ENCODE data around the gene ANKFY1. TPM values are rescaled to one million over a fixed set of nuclear protein-coding genes. Genes with fewer than 3 reads are reported as not detected.
A peak's percentile ranks its signal among the peaks of the same experiment; 100 is the strongest.
"Not testable (repeated sequence)": the region's sequence is repeated elsewhere in the genome, so short reads cannot be mapped to it uniquely, and the experiment has no call there.

Gene ANKFY1
- total and polyA plus RNA-seq, 4 donors = 51.5 to 72.2 (median 64.4) TPM

GRCh38 chr17:4262703-4263102, 1.1 kb downstream of the ANKFY1 start:
- Histone ChIP-seq H3K9me3 (ENCODE audit: control insufficient read depth, insufficient read depth, low read length) (peaks cover 3% of the 10 kb centered on the region), H3K36me3 (ENCODE audit: control insufficient read depth, insufficient read depth, low read length) (peaks cover 18% of the 10 kb centered on the region), H3K4me3 (ENCODE audit: low read depth, low read length) (peak overlapping the region; percentile 84), H3K4me1 (ENCODE audit: control insufficient read depth, insufficient read depth, low read length) (peaks cover 26% of the 10 kb centered on the region), H3K27me3 (ENCODE audit: control insufficient read depth, insufficient read depth, low read length) (no peaks in the 10 kb centered on the region), H3K27ac (ENCODE audit: low read depth, low read length) (peak overlapping the region; percentile 90)
- 65% methylated on average over 8 of the region's 8 CpGs for WGBS (ENCODE audit: insufficient coverage)
- no peak for DNase-seq (ENCODE audit: low read depth in 4 of 6, low spot score in 6 of 6)

GRCh38 chr17:4261452-4261851, 2.3 kb downstream of the ANKFY1 start:
- DNase-seq (ENCODE audit: low read depth in 4 of 6, low spot score in 6 of 6) = no peak
- Histone ChIP-seq H3K27ac (ENCODE audit: low read depth, low read length) (no peak overlapping the region), H3K36me3 (ENCODE audit: control insufficient read depth, insufficient read depth, low read length) (peaks cover 14% of the 10 kb centered on the region), H3K27me3 (ENCODE audit: control insufficient read depth, insufficient read depth, low read length) (no peaks in the 10 kb centered on the region), H3K4me3 (ENCODE audit: low read depth, low read length) (no peak overlapping the region), H3K4me1 (ENCODE audit: control insufficient read depth, insufficient read depth, low read length) (peaks cover 26% of the 10 kb centered on the region), H3K9me3 (ENCODE audit: control insufficient read depth, insufficient read depth, low read length) (peaks cover 3% of the 10 kb centered on the region)
- WGBS (ENCODE audit: insufficient coverage) = 90% methylated on average over 6 of the region's 8 CpGs

- peaks cover 14% of the 10 kb centered on the region for H3K36me3 ChIP-seq (ENCODE audit: control insufficient read depth, insufficient read depth, low read length)
- WGBS (ENCODE audit: insufficient coverage) = 100% methylated on average over 3 of the region's 3 CpGs
- no peak overlapping the region for H3K27ac ChIP-seq (ENCODE audit: low read depth, low read length)
- no peak for DNase-seq (ENCODE audit: low read depth in 4 of 6, low spot score in 6 of 6)
- H3K9me3 ChIP-seq (ENCODE audit: control insufficient read depth, insufficient read depth, low read length) = peaks cover 3% of the 10 kb centered on the region
- H3K27me3 ChIP-seq (ENCODE audit: control insufficient read depth, insufficient read depth, low read length) = no peaks in the 10 kb centered on the region
- no peak overlapping the region for H3K4me3 ChIP-seq (ENCODE audit: low read depth, low read length)
- H3K4me1 ChIP-seq (ENCODE audit: control insufficient read depth, insufficient read depth, low read length) = peaks cover 22% of the 10 kb centered on the region
Observed at GRCh38 chr17:4258867-4259266, 4.9 kb downstream of the ANKFY1 start.

GRCh38 chr17:4256952-4257351, 6.8 kb downstream of the ANKFY1 start:
- Histone ChIP-seq H3K4me1 (ENCODE audit: control insufficient read depth, insufficient read depth, low read length) (peaks cover 9% of the 10 kb centered on the region), H3K4me3 (ENCODE audit: low read depth, low read length) (no peak overlapping the region), H3K27me3 (ENCODE audit: control insufficient read depth, insufficient read depth, low read length) (no peaks in the 10 kb centered on the region), H3K9me3 (ENCODE audit: control insufficient read depth, insufficient read depth, low read length) (peaks cover 3% of the 10 kb centered on the region), H3K27ac (ENCODE audit: low read depth, low read length) (no peak overlapping the region), H3K36me3 (ENCODE audit: control insufficient read depth, insufficient read depth, low read length) (peaks cover 13% of the 10 kb centered on the region)
- DNase-seq (ENCODE audit: low read depth in 4 of 6, low spot score in 6 of 6) = no peak
- 92% methylated on average over 2 of the region's 2 CpGs for WGBS (ENCODE audit: insufficient coverage)

- not testable (repeated sequence) for DNase-seq (ENCODE audit: low read depth in 4 of 6, low spot score in 6 of 6); H3K4me3 ChIP-seq (ENCODE audit: low read depth, low read length); H3K4me1 ChIP-seq (ENCODE audit: control insufficient read depth, insufficient read depth, low read length); H3K27me3 ChIP-seq (ENCODE audit: control insufficient read depth, insufficient read depth, low read length); H3K9me3 ChIP-seq (ENCODE audit: control insufficient read depth, insufficient read depth, low read length); H3K36me3 ChIP-seq (ENCODE audit: control insufficient read depth, insufficient read depth, low read length); H3K27ac ChIP-seq (ENCODE audit: low read depth, low read length)
- WGBS (ENCODE audit: insufficient coverage) = 88% methylated on average over 4 of the region's 6 CpGs
Observed at GRCh38 chr17:4255271-4255670, 8.5 kb downstream of the ANKFY1 start.

- Histone ChIP-seq H3K27ac (ENCODE audit: low read depth, low read length) (no peak overlapping the region), H3K4me3 (ENCODE audit: low read depth, low read length) (no peak overlapping the region), H3K9me3 (ENCODE audit: control insufficient read depth, insufficient read depth, low read length) (no peaks in the 10 kb centered on the region), H3K36me3 (ENCODE audit: control insufficient read depth, insufficient read depth, low read length) (peaks cover 4% of the 10 kb centered on the region), H3K27me3 (ENCODE audit: control insufficient read depth, insufficient read depth, low read length) (no peaks in the 10 kb centered on the region), H3K4me1 (ENCODE audit: control insufficient read depth, insufficient read depth, low read length) (peaks cover 14% of the 10 kb centered on the region)
- WGBS (ENCODE audit: insufficient coverage) = no CpG with 5 or more reads among the region's 2 CpGs
- DNase-seq (ENCODE audit: low read depth in 4 of 6, low spot score in 6 of 6) = no peak
Observed at GRCh38 chr17:4250887-4251286, 12.9 kb downstream of the ANKFY1 start.

GRCh38 chr17:4249452-4250029, 14.2 kb downstream of the ANKFY1 start:
- DNase-seq (ENCODE audit: low read depth in 4 of 6, low spot score in 6 of 6) = peak in 1 of 6 donors; percentile 40
- no peak overlapping the region for H3K27ac ChIP-seq (ENCODE audit: low read depth, low read length)
- no peak overlapping the region for H3K4me3 ChIP-seq (ENCODE audit: low read depth, low read length)
- 64% methylated on average over 3 of the region's 4 CpGs for WGBS (ENCODE audit: insufficient coverage)
- no peaks in the 10 kb centered on the region for H3K9me3 ChIP-seq (ENCODE audit: control insufficient read depth, insufficient read depth, low read length)
- peaks cover 14% of the 10 kb centered on the region for H3K4me1 ChIP-seq (ENCODE audit: control insufficient read depth, insufficient read depth, low read length)
- H3K27me3 ChIP-seq (ENCODE audit: control insufficient read depth, insufficient read depth, low read length) = no peaks in the 10 kb centered on the region
- H3K36me3 ChIP-seq (ENCODE audit: control insufficient read depth, insufficient read depth, low read length) = peaks cover 4% of the 10 kb centered on the region

- peaks cover 4% of the 10 kb centered on the region for H3K36me3 ChIP-seq (ENCODE audit: control insufficient read depth, insufficient read depth, low read length)
- peaks cover 14% of the 10 kb centered on the region for H3K4me1 ChIP-seq (ENCODE audit: control insufficient read depth, insufficient read depth, low read length)
- no peak overlapping the region for H3K27ac ChIP-seq (ENCODE audit: low read depth, low read length)
- no peak overlapping the region for H3K4me3 ChIP-seq (ENCODE audit: low read depth, low read length)
- H3K9me3 ChIP-seq (ENCODE audit: control insufficient read depth, insufficient read depth, low read length) = no peaks in the 10 kb centered on the region
- DNase-seq (ENCODE audit: low read depth in 4 of 6, low spot score in 6 of 6) = no peak
- 100% methylated on average over 1 of the region's 7 CpGs for WGBS (ENCODE audit: insufficient coverage)
- no peaks in the 10 kb centered on the region for H3K27me3 ChIP-seq (ENCODE audit: control insufficient read depth, insufficient read depth, low read length)
Observed at GRCh38 chr17:4248504-4249277, 15.1 kb downstream of the ANKFY1 start.

- DNase-seq (ENCODE audit: low read depth in 4 of 6, low spot score in 6 of 6) = no peak
- H3K4me1 ChIP-seq (ENCODE audit: control insufficient read depth, insufficient read depth, low read length) = peaks cover 14% of the 10 kb centered on the region
- H3K9me3 ChIP-seq (ENCODE audit: control insufficient read depth, insufficient read depth, low read length) = no peaks in the 10 kb centered on the region
- WGBS (ENCODE audit: insufficient coverage) = 87% methylated on average over 11 of the region's 11 CpGs
- no peak overlapping the region for H3K4me3 ChIP-seq (ENCODE audit: low read depth, low read length)
- peaks cover 4% of the 10 kb centered on the region for H3K36me3 ChIP-seq (ENCODE audit: control insufficient read depth, insufficient read depth, low read length)
- H3K27me3 ChIP-seq (ENCODE audit: control insufficient read depth, insufficient read depth, low read length) = no peaks in the 10 kb centered on the region
- H3K27ac ChIP-seq (ENCODE audit: low read depth, low read length) = no peak overlapping the region
Observed at GRCh38 chr17:4247971-4248388, 15.8 kb downstream of the ANKFY1 start.
